ENCODE data around the gene PTPN6. TPM values are rescaled to one million over a fixed set of nuclear protein-coding genes. Genes with fewer than 3 reads are reported as not detected.

The PTPN6 gene
- total RNA-seq, 1 experiment from 2014 or later, result 19.8 TPM

- Histone ChIP-seq H3K27ac (ENCODE audit: insufficient read length, low read depth, low read length) (no peak overlapping the region), H3K4me2 (ENCODE audit: insufficient read depth, insufficient read length, low read length) (no peak overlapping the region), H3K18ac (ENCODE audit: insufficient read length, low read depth, low read length) (no peak overlapping the region), H3K79me2 (ENCODE audit: insufficient read depth, low read length) (no peaks in the 10 kb centered on the region), H3K27me3 (ENCODE audit: insufficient read depth, low read length) (no peaks in the 10 kb centered on the region), H3K4ac (ENCODE audit: low read depth, low read length) (no peak overlapping the region), H3K9me3 (ENCODE audit: control insufficient read depth, low read depth, low read length) (no peaks in the 10 kb centered on the region), H4K5ac (ENCODE audit: insufficient read length, low read depth, low read length) (no peak overlapping the region), H3K14ac (ENCODE audit: insufficient read depth, low read length) (no peak overlapping the region), H2BK20ac (ENCODE audit: low read depth, low read length, poor library complexity, severe bottlenecking) (no peak overlapping the region), H3K56ac (ENCODE audit: insufficient read length, low read depth, low read length) (no peak overlapping the region), H3K79me1 (ENCODE audit: insufficient read depth, low read depth, low read length, poor library complexity, severe bottlenecking) (no peaks in the 10 kb centered on the region), H4K20me1 (ENCODE audit: control insufficient read depth, insufficient read depth, insufficient read length) (no peaks in the 10 kb centered on the region), H2AFZ (ENCODE audit: low read length) (no peak overlapping the region), H3K23me2 (ENCODE audit: insufficient read length, low read depth, low read length, poor library complexity, severe bottlenecking) (no peaks in the 10 kb centered on the region), H3T11ph (ENCODE audit: low read length) (no peak overlapping the region), H2BK5ac (ENCODE audit: insufficient read length, low read length) (no peak overlapping the region), H2BK15ac (ENCODE audit: low read depth, low read length) (no peak overlapping the region), H2AK5ac (ENCODE audit: insufficient read length, low read length) (no peak overlapping the region), H4K91ac (ENCODE audit: insufficient read length, low read depth, low read length) (no peak overlapping the region), H3K9ac (ENCODE audit: extremely low read depth, insufficient read length, low read length) (no peak overlapping the region), H3K4me1 (ENCODE audit: insufficient read depth, low read length) (no peaks in the 10 kb centered on the region), H2BK120ac (ENCODE audit: low read depth, low read length, poor library complexity, severe bottlenecking) (no peak overlapping the region), H3K23ac (ENCODE audit: insufficient read length, low read depth, low read length) (no peak overlapping the region), H4K8ac (replicated peaks; ENCODE audit: insufficient read length, low read depth, low read length) (no peak overlapping the region), H2BK12ac (ENCODE audit: insufficient read length, low read depth, low read length) (no peak overlapping the region)
- no CpG with 5 or more reads among the region's 2 CpGs for WGBS (ENCODE audit: extremely low coverage, insufficient read length, low lambda C conversion rate)
- Mint-ChIP-seq H3K4me1 (no peaks in the 10 kb centered on the region), H3K4me3 (no peak overlapping the region), H3K9me3 (no peaks in the 10 kb centered on the region), H3K27me3 (ENCODE audit: low read depth) (no peaks in the 10 kb centered on the region), H3K36me3 (ENCODE audit: insufficient read depth in 1 of 3, low read depth in 3 of 3) (peaks cover 4 to 35% (median 9%) of the 10 kb centered on the region in 3 experiments; a peak in 5 of 7 replicates), H3K27ac (no peak overlapping the region)
- DNase-seq, result no peak
- TF ChIP-seq, protein P1, sequence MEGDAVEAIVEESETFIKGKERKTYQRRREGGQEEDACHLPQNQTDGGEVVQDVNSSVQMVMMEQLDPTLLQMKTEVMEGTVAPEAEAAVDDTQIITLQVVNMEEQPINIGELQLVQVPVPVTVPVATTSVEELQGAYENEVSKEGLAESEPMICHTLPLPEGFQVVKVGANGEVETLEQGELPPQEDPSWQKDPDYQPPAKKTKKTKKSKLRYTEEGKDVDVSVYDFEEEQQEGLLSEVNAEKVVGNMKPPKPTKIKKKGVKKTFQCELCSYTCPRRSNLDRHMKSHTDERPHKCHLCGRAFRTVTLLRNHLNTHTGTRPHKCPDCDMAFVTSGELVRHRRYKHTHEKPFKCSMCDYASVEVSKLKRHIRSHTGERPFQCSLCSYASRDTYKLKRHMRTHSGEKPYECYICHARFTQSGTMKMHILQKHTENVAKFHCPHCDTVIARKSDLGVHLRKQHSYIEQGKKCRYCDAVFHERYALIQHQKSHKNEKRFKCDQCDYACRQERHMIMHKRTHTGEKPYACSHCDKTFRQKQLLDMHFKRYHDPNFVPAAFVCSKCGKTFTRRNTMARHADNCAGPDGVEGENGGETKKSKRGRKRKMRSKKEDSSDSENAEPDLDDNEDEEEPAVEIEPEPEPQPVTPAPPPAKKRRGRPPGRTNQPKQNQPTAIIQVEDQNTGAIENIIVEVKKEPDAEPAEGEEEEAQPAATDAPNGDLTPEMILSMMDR (conservative IDR thresholded peaks at IDR 0.05), result no peak
These were observed 44.9 kb downstream of the PTPN6 start for GRCh38 chr12:6996040-6996441.

All from H9 (cell line).